Measurements from ENCODE around the gene CADM2. TPM values are rescaled to one million over a fixed set of nuclear protein-coding genes. Genes with fewer than 3 reads are reported as not detected.

The CADM2 gene
- total RNA-seq, 2 donors from 2014 or later = 0.27 to 11.7 TPM

DNA sequence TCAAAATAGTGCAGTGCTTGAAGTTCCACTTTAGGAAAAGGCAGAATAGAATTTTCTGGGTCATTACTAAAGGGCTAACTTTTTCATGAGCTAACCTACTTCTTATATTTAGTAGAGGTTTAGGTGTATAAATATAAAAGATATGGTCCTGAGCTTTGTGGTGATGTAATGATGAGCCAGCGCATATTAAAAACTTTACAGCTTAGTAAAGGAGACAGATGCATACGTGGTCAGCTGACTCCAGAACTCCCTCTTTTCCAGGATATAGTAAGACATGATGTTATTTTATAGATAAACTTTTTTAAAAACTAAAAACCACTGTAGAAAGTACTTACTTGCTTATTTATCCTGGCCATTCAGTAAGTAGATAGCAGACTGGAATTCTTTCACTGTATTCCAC lies 895.0 kb downstream of the CADM2 start:
- Histone ChIP-seq H3K4me3 (no peak overlapping the region), H3K4me1 (replicated peaks) (no peaks in the 10 kb centered on the region), H3K27me3 (replicated peaks; ENCODE audit: insufficient read depth) (no peaks in the 10 kb centered on the region), H3K36me3 (no peaks in the 10 kb centered on the region), H3K27ac (no peak overlapping the region), H3K9me3 (no peaks in the 10 kb centered on the region)
- TF ChIP-seq POLR2A (IDR thresholded peaks at IDR 0.05) = no peak
- no peak for TF ChIP-seq POLR2AphosphoS5 (IDR thresholded peaks at IDR 0.05)
- TF ChIP-seq, protein P1, sequence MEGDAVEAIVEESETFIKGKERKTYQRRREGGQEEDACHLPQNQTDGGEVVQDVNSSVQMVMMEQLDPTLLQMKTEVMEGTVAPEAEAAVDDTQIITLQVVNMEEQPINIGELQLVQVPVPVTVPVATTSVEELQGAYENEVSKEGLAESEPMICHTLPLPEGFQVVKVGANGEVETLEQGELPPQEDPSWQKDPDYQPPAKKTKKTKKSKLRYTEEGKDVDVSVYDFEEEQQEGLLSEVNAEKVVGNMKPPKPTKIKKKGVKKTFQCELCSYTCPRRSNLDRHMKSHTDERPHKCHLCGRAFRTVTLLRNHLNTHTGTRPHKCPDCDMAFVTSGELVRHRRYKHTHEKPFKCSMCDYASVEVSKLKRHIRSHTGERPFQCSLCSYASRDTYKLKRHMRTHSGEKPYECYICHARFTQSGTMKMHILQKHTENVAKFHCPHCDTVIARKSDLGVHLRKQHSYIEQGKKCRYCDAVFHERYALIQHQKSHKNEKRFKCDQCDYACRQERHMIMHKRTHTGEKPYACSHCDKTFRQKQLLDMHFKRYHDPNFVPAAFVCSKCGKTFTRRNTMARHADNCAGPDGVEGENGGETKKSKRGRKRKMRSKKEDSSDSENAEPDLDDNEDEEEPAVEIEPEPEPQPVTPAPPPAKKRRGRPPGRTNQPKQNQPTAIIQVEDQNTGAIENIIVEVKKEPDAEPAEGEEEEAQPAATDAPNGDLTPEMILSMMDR (IDR thresholded peaks at IDR 0.05) = no peak
- 73% methylated on average over 2 of the region's 2 CpGs for WGBS
- DNase-seq (ENCODE audit: low spot score) = no peak
- intact Hi-C loops (cut with DNase I) = no loop called here

DNA sequence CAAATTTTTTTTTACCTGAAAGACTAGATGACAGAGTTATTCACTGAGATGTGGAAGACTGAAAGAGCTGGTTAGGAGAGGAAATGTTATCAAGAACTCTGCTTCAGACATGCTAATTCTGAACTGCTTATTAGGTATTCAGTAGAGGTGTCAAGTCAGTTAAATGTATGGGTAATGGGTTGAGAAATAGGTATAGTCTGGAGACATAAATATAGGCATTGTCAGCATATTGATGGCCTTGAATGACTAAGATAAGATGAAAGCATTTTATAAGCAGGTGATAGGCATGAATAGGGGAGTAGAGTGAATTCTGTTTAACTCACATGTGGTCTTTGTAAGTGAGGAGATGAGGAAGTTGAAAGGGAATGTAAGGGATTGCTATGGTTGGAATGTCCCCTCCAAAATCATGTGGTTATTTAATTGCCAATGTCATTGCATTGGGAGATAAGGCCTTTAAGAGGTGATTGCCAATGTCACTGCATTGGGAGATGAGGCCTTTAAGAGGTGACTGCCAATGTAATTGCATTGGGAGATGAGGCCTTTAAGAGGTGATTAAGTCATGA lies 904.2 kb downstream of the CADM2 start:
- no peaks in the 10 kb centered on the region for H3K9me3 ChIP-seq
- TF ChIP-seq POLR2AphosphoS5 (IDR thresholded peaks at IDR 0.05) (no peak), POLR2A (IDR thresholded peaks at IDR 0.05) (no peak)
- TF ChIP-seq, protein P1 (IDR thresholded peaks at IDR 0.05) = no peak

DNA sequence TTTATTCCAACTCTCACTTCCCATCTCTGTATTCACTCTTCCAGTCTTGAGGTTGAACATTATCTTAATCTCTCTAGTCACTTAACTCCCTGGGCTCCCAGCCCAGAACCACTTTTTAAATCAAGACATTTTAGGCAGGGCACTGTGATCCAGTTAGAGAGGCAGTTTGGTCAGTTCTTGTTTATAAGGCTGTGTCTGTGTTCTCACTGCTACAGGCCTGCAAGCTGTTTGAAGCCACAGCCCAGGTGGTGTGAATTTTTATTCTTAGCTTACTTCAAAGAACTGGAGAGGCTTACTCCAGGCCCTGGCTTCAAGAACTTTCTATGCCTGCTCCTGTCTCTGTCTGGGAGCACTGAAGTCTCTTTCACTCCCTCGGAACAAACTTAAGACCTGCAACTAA lies 906.1 kb downstream of the CADM2 start:
- no peaks in the 10 kb centered on the region for H3K27me3 ChIP-seq (replicated peaks; ENCODE audit: insufficient read depth)
- no peak overlapping the region for H3K27ac ChIP-seq
- no peak overlapping the region for H3K4me3 ChIP-seq
- TF ChIP-seq POLR2A (IDR thresholded peaks at IDR 0.05) = no peak
- TF ChIP-seq POLR2AphosphoS5 (IDR thresholded peaks at IDR 0.05) = no peak
- DNase-seq (ENCODE audit: low spot score) = no peak
- no peaks in the 10 kb centered on the region for H3K4me1 ChIP-seq (replicated peaks)
- H3K36me3 ChIP-seq = no peaks in the 10 kb centered on the region
- WGBS = 33% methylated on average over 1 of the region's 1 CpG
- no peaks in the 10 kb centered on the region for H3K9me3 ChIP-seq
- intact Hi-C loops (cut with DNase I) = no loop called here

More for the DNA sequence above, 904.2 kb downstream of the CADM2 start:
- intact Hi-C loops (cut with DNase I) = no loop called here
- H3K27me3 ChIP-seq (replicated peaks; ENCODE audit: insufficient read depth) = no peaks in the 10 kb centered on the region
- no peak overlapping the region for H3K4me3 ChIP-seq
- no peak overlapping the region for H3K27ac ChIP-seq
- H3K36me3 ChIP-seq = no peaks in the 10 kb centered on the region
- no peak for DNase-seq (ENCODE audit: low spot score)
- no peaks in the 10 kb centered on the region for H3K4me1 ChIP-seq (replicated peaks)

DNA sequence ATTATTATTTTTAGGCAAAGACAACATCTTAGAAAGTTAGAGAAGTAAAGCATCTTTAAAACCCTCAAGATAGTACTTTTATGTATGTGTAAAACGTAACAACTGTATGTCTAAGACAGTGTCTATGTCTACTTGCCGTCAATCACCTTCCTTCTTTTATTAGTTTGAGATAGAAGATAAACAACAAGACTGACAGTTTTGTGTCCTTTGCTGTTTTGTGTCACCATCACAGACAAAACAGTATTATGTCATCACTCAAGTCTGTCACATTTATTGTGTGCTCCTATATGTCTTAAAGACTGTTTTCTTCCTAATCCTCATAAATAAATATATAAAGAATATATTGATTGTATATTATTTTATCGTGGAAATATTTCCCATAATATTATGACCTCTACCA lies 908.3 kb downstream of the CADM2 start:
- H3K9me3 ChIP-seq = no peaks in the 10 kb centered on the region
- no peak for DNase-seq (ENCODE audit: low spot score)
- TF ChIP-seq, protein P1 (IDR thresholded peaks at IDR 0.05) = no peak
- TF ChIP-seq POLR2AphosphoS5 (IDR thresholded peaks at IDR 0.05) (no peak), POLR2A (IDR thresholded peaks at IDR 0.05) (no peak)
- H3K4me3 ChIP-seq = no peak overlapping the region
- H3K36me3 ChIP-seq = no peaks in the 10 kb centered on the region
- H3K4me1 ChIP-seq (replicated peaks) = no peaks in the 10 kb centered on the region
- H3K27me3 ChIP-seq (replicated peaks; ENCODE audit: insufficient read depth) = no peaks in the 10 kb centered on the region
- intact Hi-C loops (cut with DNase I) = no loop called here
- WGBS = 59% methylated on average over 3 of the region's 3 CpGs
- no peak overlapping the region for H3K27ac ChIP-seq

DNA sequence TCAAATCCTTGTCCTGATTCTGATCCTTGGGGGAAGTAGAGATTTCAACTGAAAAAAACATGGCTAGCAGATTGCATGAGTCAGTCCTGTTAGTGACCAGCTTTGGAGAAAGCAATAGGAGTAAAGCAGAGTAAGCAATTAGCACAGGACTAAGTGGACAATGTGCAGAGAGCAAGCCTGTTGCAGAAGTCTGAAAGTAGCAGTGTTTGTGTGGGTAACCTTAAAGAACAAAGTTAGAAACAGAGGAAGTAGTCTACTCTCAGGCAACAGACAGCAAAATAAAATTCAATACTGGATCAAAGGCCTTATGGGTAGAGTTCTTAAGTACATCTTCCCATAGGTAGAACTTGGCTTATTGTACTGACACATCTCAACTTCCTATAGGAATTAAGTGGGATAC lies 916.8 kb downstream of the CADM2 start:
- intact Hi-C loops (cut with DNase I) = no loop called here
- Histone ChIP-seq H3K9me3 (no peaks in the 10 kb centered on the region), H3K27ac (no peak overlapping the region), H3K27me3 (replicated peaks; ENCODE audit: insufficient read depth) (no peaks in the 10 kb centered on the region), H3K4me1 (replicated peaks) (no peaks in the 10 kb centered on the region), H3K36me3 (no peaks in the 10 kb centered on the region), H3K4me3 (no peak overlapping the region)
- no peak for DNase-seq (ENCODE audit: low spot score)
- TF ChIP-seq POLR2AphosphoS5 (IDR thresholded peaks at IDR 0.05) (no peak), POLR2A (IDR thresholded peaks at IDR 0.05) (no peak)
- TF ChIP-seq, protein P1 (IDR thresholded peaks at IDR 0.05) = no peak

Measured in prostate gland (tissue), 2 donors.